K562 (cell line): ENCODE results near the gene NF2. TPM values are rescaled to one million over a fixed set of nuclear protein-coding genes. Genes with fewer than 3 reads are reported as not detected.

Experiments
- ATAC-seq: fragments of 200-7000 bp; cut with Tn5 transposase; 3 replicates; pipeline ENCODE4 v1.9.1; 2020; ENCODE audit warnings: moderate library complexity
- BruUV-seq: library from RNA; stranded (reverse); fragments of 400-500 nt; replicated peaks from 2 replicates; lab custom pipeline; 2021; lab: Mats Ljungman, UMichigan
- CTCF ChIA-PET: fragments of 300-600 bp; formaldehyde crosslinking; extraction: SDS; loops from one replicate; lab custom pipeline; 2021; ENCODE audit warnings: low intra/inter-chr PET ratio; lab: Yijun Ruan, JAX
- POLR2A ChIA-PET: fragments of 300-600, 350-650 bp; sonication (Branson Sonifier 250); formaldehyde crosslinking; extraction: SDS; loops from one replicate; lab custom pipeline; 2021; ENCODE audit warnings: antibody characterized with exemption, inconsistent platforms; lab: Yijun Ruan, JAX
- DNase-seq, 4 experiments: peaks; one replicate each; pipeline versions ENCODE4 v3.0.0 to v3.0.0-alpha.2; 2011 to 2018; ENCODE audit warnings: low spot score in 3 of 4, mixed read lengths in 3 of 4; ENCODE audit errors: extremely low read depth in 1 of 4
- FAIRE-seq: peaks from 2 replicates; lab custom pipeline; 2011; peaks lifted over from hg19 to GRCh38; lab: Jason Lieb, UNC
- H2AFZ ChIP-seq: 2 replicates; pipeline ENCODE4 v1.6.0; 2011; ENCODE audit warnings: low read depth, low read length, control low read depth, inconsistent platforms
- H3K27ac ChIP-seq: fragments of 200-600 bp; 3 replicates; pipeline ENCODE4 v1.8.0; 2011; ENCODE audit warnings: low read depth, mild to moderate bottlenecking, control low read depth, inconsistent platforms, low read length, moderate library complexity, mixed read lengths; ENCODE audit errors: extremely low read depth
- H3K27me3 ChIP-seq, 2 experiments: fragments of 300-600 bp in 1 of 2; 2 replicates in 1 of 2; 3 replicates in 1 of 2; pipeline versions ENCODE4 v1.6.0 to v1.8.0; 2011; ENCODE audit warnings: inconsistent platforms in 2 of 2, low read length in 2 of 2, mild to moderate bottlenecking in 1 of 2, mixed read lengths in 1 of 2, moderate library complexity in 1 of 2; ENCODE audit not compliant: control insufficient read depth in 2 of 2, insufficient read depth in 2 of 2
- H3K36me3 ChIP-seq: fragments of 300-600 bp; 3 replicates; pipeline ENCODE4 v1.8.0; 2011; ENCODE audit warnings: mild to moderate bottlenecking, low read length, inconsistent platforms; ENCODE audit not compliant: control insufficient read depth, insufficient read depth
- H3K4me1 ChIP-seq, 2 experiments: fragments of 200-600 bp in 1 of 2; replicated peaks in 1 of 2; 2 replicates in 1 of 2; 3 replicates in 1 of 2; pipeline versions ENCODE4 v1.5.1 to v1.8.0; 2011; ENCODE audit warnings: inconsistent platforms in 2 of 2, low read length in 2 of 2, mild to moderate bottlenecking in 1 of 2, mixed read lengths in 1 of 2, moderate library complexity in 1 of 2; ENCODE audit not compliant: control insufficient read depth in 2 of 2, insufficient read depth in 2 of 2
- H3K4me2 ChIP-seq: 2 replicates; pipeline ENCODE4 v1.6.1; 2011; ENCODE audit warnings: low read length, control low read depth, inconsistent platforms, mixed read lengths; ENCODE audit not compliant: insufficient read depth
- H3K4me3 ChIP-seq: fragments of 200-600 bp; sonication (generic), shearing (Covaris generic); 2 replicates; pipeline ENCODE4 v1.5.1; 2016; ENCODE audit warnings: control low read depth, inconsistent platforms
- H3K79me2 ChIP-seq: fragments of 200-600 bp; 3 replicates; pipeline ENCODE4 v1.8.0; 2011; ENCODE audit warnings: low read length, inconsistent platforms; ENCODE audit not compliant: control insufficient read depth, insufficient read depth
- H3K9ac ChIP-seq, 2 experiments: 2 replicates each; pipeline versions ENCODE4 v1.6.0 to v1.6.1; 2011; ENCODE audit warnings: low read depth in 2 of 2, low read length in 2 of 2, control low read depth in 1 of 2, inconsistent platforms in 1 of 2, mild to moderate bottlenecking in 1 of 2, mixed read lengths in 1 of 2; ENCODE audit not compliant: insufficient read depth in 1 of 2
- H3K9me1 ChIP-seq: one replicate; pipeline ENCODE4 v1.6.0; 2011; ENCODE audit warnings: inconsistent platforms, mild to moderate bottlenecking, low read length, moderate library complexity; ENCODE audit not compliant: control insufficient read depth, insufficient read depth
- H3K9me3 ChIP-seq: replicated peaks from 2 replicates; pipeline ENCODE4 v1.5.1; 2011; ENCODE audit warnings: low read depth, low read length, inconsistent platforms; ENCODE audit not compliant: control insufficient read depth, insufficient read depth
- H4K20me1 ChIP-seq: replicated peaks from 2 replicates; pipeline ENCODE4 v1.6.1; 2011; ENCODE audit warnings: low read length, inconsistent platforms, mixed read lengths; ENCODE audit not compliant: control insufficient read depth, insufficient read depth
- BRD4 ChIP-seq: fragments of 200-600 bp; sonication (generic); IDR thresholded peaks from 2 replicates; pipeline ENCODE4 v1.6.1; 2017; ENCODE audit warnings: inconsistent platforms
- CBX8 ChIP-seq: fragments of 200-600 bp; sonication (generic); IDR thresholded peaks from 2 replicates; pipeline ENCODE4 v1.6.1; 2012; ENCODE audit warnings: borderline replicate concordance, mixed run types, low read depth, mild to moderate bottlenecking, moderate library complexity, mixed read lengths, low read length, control low read depth, inconsistent platforms; ENCODE audit not compliant: poor library complexity, severe bottlenecking; ENCODE audit errors: extremely low read depth
- EGR1 ChIP-seq: fragments of 450-650 bp; conservative IDR thresholded peaks from 2 replicates; pipeline ENCODE4 v1.6.1; 2017; ENCODE audit warnings: mild to moderate bottlenecking
- HDAC8 ChIP-seq: fragments of 450-650 bp; IDR thresholded peaks from 2 replicates; pipeline ENCODE4 v1.6.1; 2016; ENCODE audit warnings: mild to moderate bottlenecking, missing genetic modification characterization, moderate library complexity, missing compliant biosample characterization
- JUND ChIP-seq, 2 experiments: IDR thresholded peaks; 2 replicates in 1 of 2; 3 replicates in 1 of 2; pipeline ENCODE4 v1.6.1; 2011; ENCODE audit warnings: borderline replicate concordance in 2 of 2, low read depth in 2 of 2, low read length in 2 of 2, improper control_type of control experiment in 1 of 2, missing biosample characterization in 1 of 2, missing genetic modification characterization in 1 of 2, missing genetic modification reagents in 1 of 2
- NRF1 ChIP-seq, 2 experiments: fragments of 450-650 bp; IDR thresholded peaks in 1 of 2; conservative IDR thresholded peaks in 1 of 2; 2 replicates each; pipeline ENCODE4 v1.6.1; 2014; ENCODE audit warnings: mild to moderate bottlenecking in 2 of 2
- POLR3A ChIP-seq: IDR thresholded peaks from 2 replicates; pipeline ENCODE4 v1.6.1; 2011; ENCODE audit warnings: borderline replicate concordance, mild to moderate bottlenecking, moderate library complexity; ENCODE audit not compliant: insufficient read length, insufficient read depth; ENCODE audit errors: extremely low read depth
- ZMIZ1 ChIP-seq, 2 experiments: fragments of 150-350 bp in 1 of 2; IDR thresholded peaks; 2 replicates each; pipeline ENCODE4 v1.6.1; 2012 to 2016; ENCODE audit warnings: low read depth in 2 of 2, low read length in 2 of 2, mild to moderate bottlenecking in 1 of 2, moderate library complexity in 1 of 2
- ZNF263 ChIP-seq: sonication (generic); formaldehyde crosslinking; IDR thresholded peaks from 2 replicates; pipeline ENCODE4 v1.8.0; 2022; ENCODE audit warnings: mild to moderate bottlenecking, missing genetic modification reagents, borderline replicate concordance
- ZNF764 ChIP-seq: fragments of 250-450 bp; sonication (Bioruptor Pico); IDR thresholded peaks from 2 replicates; pipeline ENCODE4 v1.4.0; 2020; ENCODE audit warnings: low read depth, mild to moderate bottlenecking, moderate library complexity
- WGBS: fragments of 100-300 bp; shearing (Covaris generic); methylation state at CpG from one replicate; pipeline ENCODE4 v1.1.6; 2016; ENCODE audit warnings: low coverage, mixed read lengths; ENCODE audit not compliant: insufficient coverage; ENCODE audit errors: missing lambda C conversion rate; 5-methylcytosine and 5-hydroxymethylcytosine counted together
- in situ Hi-C: fragments of 300-500 bp; cut with MboI; formaldehyde crosslinking; loops from 4 replicates; pipeline ENCODE4 v1.15.0; 2018; ENCODE audit warnings: inconsistent platforms, mixed read lengths
- intact Hi-C: fragments of 100-400 bp; cut with micrococcal nuclease; formaldehyde crosslinking; loops from 2 replicates; pipeline ENCODE4 v1.14.2; 2022
- polyA plus RNA-seq, 8 experiments: library from polyadenylated mRNA; depleted of rRNA in 4 of 8; stranded (reverse) in 5 of 8; unstranded in 3 of 8; fragments of >200 nt; fragmentation: Nextera tagmentation in 2 of 8; fragmentation: Illumina TruSeq in 1 of 8; extraction: Ambion mirVana in 2 of 8; extraction: Trizol in 1 of 8; gene quantifications; 2 replicates each; pipeline versions ENCODE4 v1.2.1 to v1.2.3, GENCODE V29; 2011 to 2014; ENCODE audit warnings: inconsistent platforms in 1 of 8, missing spikeins in 1 of 8
- total RNA-seq, 7 experiments: library from RNA; depleted of rRNA in 6 of 7; stranded (reverse); fragments of >200 nt in 6 of 7; fragmentation: Illumina TruSeq in 2 of 7; extraction: Trizol in 2 of 7; gene quantifications; 2 replicates each; pipeline versions ENCODE4 v1.2.1 to v1.2.3, GENCODE V29; 2011 to 2021; ENCODE audit warnings: low replicate concordance in 1 of 7

NF2 gene
- total and polyA plus RNA-seq, 9 of the 15 experiments (the other 6 are each of a cell fraction or from before 2014, with no cell fraction given) = 2.2 to 32.5 (median 15.2) TPM

GRCh38 chr22:29639096-29639495, 35.7 kb downstream of the NF2 start:
- intact Hi-C loops = no loop called here
- in situ Hi-C loops = no loop called here
- no peak for DNase-seq
- no peak for TF ChIP-seq EGR1
- TF ChIP-seq, all 486 proteins: peak for 0
- Histone ChIP-seq H3K27me3 (no peaks in the 10 kb centered on the region), H3K79me2 (peaks cover 24% of the 10 kb centered on the region), H3K27ac (no peak overlapping the region), H3K4me1 (no peaks in the 10 kb centered on the region; a peak in 1 of 5 replicates), H3K36me3 (peaks cover 42% of the 10 kb centered on the region; the same call in 2 of the 3 replicates), H3K9ac (no peak overlapping the region), H3K4me2 (no peak overlapping the region), H4K20me1 (peaks cover 6% of the 10 kb centered on the region; the same call in 1 of the 2 replicates), H3K9me3 (no peaks in the 10 kb centered on the region), H3K4me3 (no peak overlapping the region), H3K9me1 (no peaks in the 10 kb centered on the region), H2AFZ (no peak overlapping the region)
- ChIA-PET POLR2A (interaction anchor here (0.8 kb wide), 1 partner anchor 454 kb away, joined by 3 read pairs; no protein-coding TSS in a partner anchor), CTCF (interaction anchor here (0.6 kb wide), 1 partner anchor 380 kb away, joined by 3 read pairs; no protein-coding TSS in a partner anchor)
- FAIRE-seq (no peak), ATAC-seq (no peak)
- no TSS peak for BruUV-seq

- ATAC-seq = no peak
- Histone ChIP-seq H3K9me3 (no peaks in the 10 kb centered on the region), H3K4me1 (no peaks in the 10 kb centered on the region), H3K9me1 (no peaks in the 10 kb centered on the region)
- WGBS = 81% methylated on average over 5 of the region's 8 CpGs
- CTCF ChIA-PET = no interaction called here
- BruUV-seq = no TSS peak
- TF ChIP-seq JUND (IDR thresholded peaks at IDR 0.05; ENCODE audit: borderline replicate concordance, low read depth, low read length) (no peak), JUND (tag; IDR thresholded peaks at IDR 0.05; ENCODE audit: borderline replicate concordance, low read depth, low read length) (no peak), BRD4 (no peak), ZNF764 (CRISPR knock-in tag) (no peak), NRF1 (conservative IDR thresholded peaks at IDR 0.05 in 1 of 2, IDR thresholded peaks at IDR 0.05 in 1 of 2) (no peak), POLR3A (no peak), ZNF263 (CRISPR knock-in tag) (no peak), CBX8 (no peak), ZMIZ1 (IDR thresholded peaks at IDR 0.05; ENCODE audit: low read depth in 2 of 2, low read length in 2 of 2) (no peak), HDAC8 (tag) (no peak)
- TF ChIP-seq, all 486 proteins: peak for 0
- no peak overlapping the region for H3K4me2 ChIP-seq
- H3K27ac ChIP-seq = no peak overlapping the region
- no peak for DNase-seq
- no peaks in the 10 kb centered on the region; the same call in 1 of the 2 replicates for H4K20me1 ChIP-seq
- no peak overlapping the region for H3K4me3 ChIP-seq
- in situ Hi-C loops = loop anchor here (10.0 kb wide), 1 partner anchor 364 kb away; no protein-coding TSS in a partner anchor
- intact Hi-C loops = no loop called here
- H3K36me3 ChIP-seq = peaks cover 51% of the 10 kb centered on the region; the same call in 2 of the 3 replicates
- H2AFZ ChIP-seq = no peak overlapping the region
- FAIRE-seq = no peak
- no peaks in the 10 kb centered on the region for H3K27me3 ChIP-seq
- peaks cover 9% of the 10 kb centered on the region for H3K79me2 ChIP-seq
- no peak overlapping the region for H3K9ac ChIP-seq
- POLR2A ChIA-PET = no interaction called here
Observed at GRCh38 chr22:29641042-29641699, 37.7 kb downstream of the NF2 start.
